Stomach (tissue), 9 donors: ENCODE measurements around the gene TBC1D16. TPM values are rescaled to one million over a fixed set of nuclear protein-coding genes. Genes with fewer than 3 reads are reported as not detected.
A peak's percentile ranks its signal among the peaks of the same experiment; 100 is the strongest.

Experiments
- DNase-seq, 2 donors: peaks; one replicate each; pipeline versions ENCODE4 v3.0.0 to v3.0.0-alpha.2; 2013 to 2019
- H3K27ac ChIP-seq, 5 donors: fragments of 200-600 bp in 4 of 5; sonication (generic) in 4 of 5; one replicate each; pipeline ENCODE4 v1.5.1; 2013 to 2019; ENCODE audit warnings: mild to moderate bottlenecking in 1 of 5, moderate library complexity in 1 of 5
- H3K27me3 ChIP-seq, 3 donors: fragments of 200-600 bp; sonication (generic); one replicate each; pipeline ENCODE4 v1.5.1; 2017 to 2019; ENCODE audit warnings: mixed run types in 1 of 3
- H3K36me3 ChIP-seq, 4 donors: fragments of 200-600 bp; sonication (generic); 1 replicate in 3 of 4; 2 replicates in 1 of 4; pipeline ENCODE4 v1.5.1; 2016 to 2019
- H3K4me1 ChIP-seq, 4 donors: fragments of 200-600 bp; sonication (generic); one replicate each; pipeline ENCODE4 v1.5.1; 2016 to 2019
- H3K4me3 ChIP-seq, 4 donors: fragments of 200-600 bp; sonication (generic) in 3 of 4; one replicate each; pipeline ENCODE4 v1.5.1; 2016 to 2019; ENCODE audit warnings: mild to moderate bottlenecking in 1 of 4
- H3K9me3 ChIP-seq, 4 donors: fragments of 200-600 bp; sonication (generic); one replicate each; pipeline ENCODE4 v1.5.1; 2016 to 2019
- EP300 ChIP-seq: sonication (generic); formaldehyde crosslinking; IDR thresholded peaks from one replicate; pipeline ENCODE4 v1.6.1; 2017; ENCODE audit warnings: antibody characterized with exemption
- POLR2A ChIP-seq, 4 donors: fragments of 450-650 bp; IDR thresholded peaks; one replicate each; pipeline ENCODE4 v1.6.1; 2016; ENCODE audit warnings: antibody characterized with exemption in 4 of 4, control low read depth in 2 of 4, mild to moderate bottlenecking in 1 of 4, moderate library complexity in 1 of 4
- POLR2AphosphoS5 ChIP-seq, 3 donors: sonication (generic); formaldehyde crosslinking; IDR thresholded peaks; one replicate each; pipeline ENCODE4 v1.6.1; 2016; ENCODE audit warnings: antibody characterized with exemption in 3 of 3
- WGBS, 5 donors: extraction: QIAGEN DNeasy Blood & Tissue Kit in 3 of 5; methylation state at CpG; one replicate each; pipeline versions ENCODE4 v1.1.5 to v1.1.7; 2013 to 2018; 5-methylcytosine and 5-hydroxymethylcytosine counted together
- intact Hi-C: fragments of 100-400 bp; cut with DNase I; formaldehyde crosslinking; loops from one replicate; pipeline ENCODE4 v1.15.1; 2023; ENCODE audit warnings: low total_unique reads
- polyA plus RNA-seq, 3 donors: library from polyadenylated mRNA; stranded (reverse); fragments of 200-250 nt; gene quantifications; one replicate each; pipeline ENCODE4 v1.2.3, GENCODE V29; 2013
- total RNA-seq, 5 donors: library from RNA; depleted of rRNA; stranded (reverse); fragments of >200 nt; gene quantifications; one replicate each; pipeline versions ENCODE4 v1.1.0 to v1.2.3, GENCODE V29; 2014 to 2016
- TF ChIP-seq, protein P1 (sequence below), 7 experiments: fragments of 450-650 bp in 4 of 7; fragments of 200-600 bp in 3 of 7; sonication (generic) in 3 of 7; IDR thresholded peaks; one replicate each; pipeline ENCODE4 v1.5.1; 2016 to 2019; ENCODE audit warnings: antibody characterized with exemption in 7 of 7, control low read depth in 2 of 7, mild to moderate bottlenecking in 1 of 7
- donor health status: healthy with polysubstance abuse.
- donor health status: Bipolar disorder and iron deficiency.
- donor health status: healthy.

TBC1D16 gene
- total and polyA plus RNA-seq, 8 donors, result 3.0 to 22.2 (median 16.8) TPM

DNA sequence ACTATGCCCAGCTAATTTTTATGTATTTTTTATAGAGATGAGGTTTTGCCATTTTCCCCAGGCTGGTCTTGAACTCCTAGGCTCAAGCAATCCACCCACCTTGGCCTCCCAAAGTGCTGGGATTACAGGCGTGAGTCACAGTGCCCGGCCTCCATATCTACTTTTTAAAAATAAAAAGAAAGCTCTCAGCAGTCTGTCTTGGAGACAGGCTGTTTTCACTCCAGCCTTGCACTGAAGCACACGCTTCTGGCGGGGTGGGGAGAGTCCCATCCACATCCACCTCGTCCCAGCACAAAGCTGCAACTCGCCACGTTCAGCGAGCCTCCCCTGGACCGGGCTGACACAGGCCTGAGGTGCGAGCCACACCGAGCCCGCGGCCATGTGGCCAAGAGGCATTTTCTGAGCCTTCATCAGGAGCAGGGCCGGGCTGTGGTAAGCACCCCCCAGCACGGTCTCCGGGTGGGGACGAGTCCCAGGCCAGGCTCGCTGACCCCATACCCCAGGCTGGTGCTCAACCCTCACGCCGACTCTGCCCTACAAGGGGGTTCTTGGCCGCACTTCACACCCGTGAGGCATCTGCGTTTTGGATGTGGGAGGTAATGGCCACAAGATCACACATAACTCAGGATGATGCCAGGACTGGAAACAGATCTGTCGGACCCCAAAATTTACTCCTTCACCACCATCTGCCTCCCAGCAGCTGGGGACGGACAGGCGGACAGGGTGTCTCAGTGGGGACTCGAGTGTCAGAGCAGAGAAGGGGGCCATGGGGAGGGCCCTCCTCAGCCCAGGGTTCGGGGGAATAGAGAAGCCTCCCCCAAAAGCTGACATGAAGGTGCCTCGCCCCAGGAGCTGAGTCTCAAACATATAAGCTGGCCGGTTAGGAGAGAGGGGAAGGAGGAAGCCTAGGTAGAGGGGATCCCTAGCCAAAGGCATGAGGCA lies 28.6 kb downstream of the TBC1D16 start:
- Histone ChIP-seq H3K36me3 (peaks cover 8 to 43% (median 38%) of the 10 kb centered on the region in 4 donors), H3K9me3 (no peaks in the 10 kb centered on the region), H3K4me1 (peaks cover 13 to 39% (median 32%) of the 10 kb centered on the region in 4 donors), H3K27me3 (no peaks in the 10 kb centered on the region), H3K27ac (no peak overlapping the region), H3K4me3 (no peak overlapping the region)
- DNase-seq, result no peak
- no peak for TF ChIP-seq POLR2A (IDR thresholded peaks at IDR 0.05)
- TF ChIP-seq EP300, result no peak
- TF ChIP-seq POLR2AphosphoS5 (IDR thresholded peaks at IDR 0.05), result no peak
- TF ChIP-seq, protein P1, sequence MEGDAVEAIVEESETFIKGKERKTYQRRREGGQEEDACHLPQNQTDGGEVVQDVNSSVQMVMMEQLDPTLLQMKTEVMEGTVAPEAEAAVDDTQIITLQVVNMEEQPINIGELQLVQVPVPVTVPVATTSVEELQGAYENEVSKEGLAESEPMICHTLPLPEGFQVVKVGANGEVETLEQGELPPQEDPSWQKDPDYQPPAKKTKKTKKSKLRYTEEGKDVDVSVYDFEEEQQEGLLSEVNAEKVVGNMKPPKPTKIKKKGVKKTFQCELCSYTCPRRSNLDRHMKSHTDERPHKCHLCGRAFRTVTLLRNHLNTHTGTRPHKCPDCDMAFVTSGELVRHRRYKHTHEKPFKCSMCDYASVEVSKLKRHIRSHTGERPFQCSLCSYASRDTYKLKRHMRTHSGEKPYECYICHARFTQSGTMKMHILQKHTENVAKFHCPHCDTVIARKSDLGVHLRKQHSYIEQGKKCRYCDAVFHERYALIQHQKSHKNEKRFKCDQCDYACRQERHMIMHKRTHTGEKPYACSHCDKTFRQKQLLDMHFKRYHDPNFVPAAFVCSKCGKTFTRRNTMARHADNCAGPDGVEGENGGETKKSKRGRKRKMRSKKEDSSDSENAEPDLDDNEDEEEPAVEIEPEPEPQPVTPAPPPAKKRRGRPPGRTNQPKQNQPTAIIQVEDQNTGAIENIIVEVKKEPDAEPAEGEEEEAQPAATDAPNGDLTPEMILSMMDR (IDR thresholded peaks at IDR 0.05), result no peak
- intact Hi-C loops, result no loop called here
- WGBS, 5 donors, result 87 to 95% (median 94%) methylated on average over 11 to 30 of the region's 30 CpGs

DNA sequence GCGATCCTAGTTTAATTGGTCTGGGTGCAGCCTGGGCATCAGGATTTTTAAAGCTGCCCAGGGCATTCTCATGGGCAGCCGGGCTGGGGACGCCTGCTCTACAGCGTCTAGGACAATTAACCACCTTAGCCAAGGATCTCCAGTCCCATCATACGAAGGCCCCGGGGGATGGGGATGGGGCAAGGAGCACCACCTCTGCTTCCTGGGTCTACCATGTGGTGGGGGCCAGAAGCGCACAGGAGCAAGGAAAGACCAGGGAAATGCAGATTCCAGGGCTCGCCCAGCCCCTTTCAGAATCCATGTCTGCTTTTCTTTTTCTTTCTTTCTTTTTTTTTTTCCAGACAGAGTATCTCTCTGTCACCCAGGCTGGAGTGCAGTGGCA lies 29.3 kb downstream of the TBC1D16 start:
- intact Hi-C loops, result no loop called here
- TF ChIP-seq POLR2A (IDR thresholded peaks at IDR 0.05), result no peak
- TF ChIP-seq EP300, result no peak
- TF ChIP-seq POLR2AphosphoS5 (IDR thresholded peaks at IDR 0.05), result no peak
- TF ChIP-seq, protein P1 (IDR thresholded peaks at IDR 0.05), result no peak
- H3K27ac ChIP-seq, result peak overlapping the region in 2 of 5 donors; percentile 34 to 48

DNA sequence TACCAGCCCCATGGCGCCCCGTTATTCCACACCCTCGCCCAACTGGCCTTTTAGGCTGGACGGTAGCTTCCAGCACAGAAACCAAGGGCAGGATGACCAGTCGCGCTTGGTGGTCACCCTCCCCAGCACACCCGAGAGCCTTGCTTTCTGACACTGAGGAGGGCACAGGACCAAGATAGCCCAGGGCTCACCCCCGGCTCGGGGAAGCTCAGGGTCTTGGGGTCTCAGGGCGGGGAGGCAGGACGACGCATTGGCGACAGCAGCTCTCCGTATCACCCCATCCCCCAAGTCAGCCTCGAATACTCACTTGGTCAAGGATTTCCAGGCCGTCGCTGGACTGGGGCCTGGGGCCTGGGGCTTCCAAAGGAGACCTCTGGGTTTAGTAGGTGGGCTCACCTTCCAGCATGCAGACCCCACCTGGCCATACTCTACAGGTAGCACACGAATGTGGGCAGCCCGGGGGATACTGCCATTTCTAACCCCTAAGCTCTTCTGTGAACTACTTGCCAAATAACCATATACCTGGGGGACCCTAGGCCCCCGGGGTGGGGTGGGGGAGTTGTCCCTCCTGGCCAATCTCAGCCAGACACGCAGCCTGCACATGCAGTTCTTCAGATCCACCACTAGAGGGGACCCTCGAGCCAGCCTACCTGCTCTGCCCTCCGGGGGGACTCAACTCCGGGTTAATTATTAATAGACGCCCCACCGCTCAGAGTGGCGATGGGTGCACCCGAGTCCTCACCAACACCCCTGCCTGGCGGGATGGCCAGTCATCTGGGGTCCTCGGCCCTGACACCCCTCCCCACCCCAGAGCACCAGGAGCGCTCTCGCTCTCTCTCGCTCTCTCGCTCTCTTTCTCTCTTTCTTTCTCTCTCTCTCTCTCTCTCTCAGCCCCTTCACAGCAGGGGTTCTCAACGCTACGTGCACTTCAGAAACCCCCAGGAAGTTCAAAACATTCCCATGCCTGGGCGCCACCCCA lies 30.0 kb downstream of the TBC1D16 start:
- H3K27me3 ChIP-seq, result no peaks in the 10 kb centered on the region
- peak overlapping the region; percentile 29 to 44 (median 35) for H3K4me3 ChIP-seq
- DNase-seq, result peak; percentile 56 to 87
- H3K9me3 ChIP-seq, result no peaks in the 10 kb centered on the region
- no peak for TF ChIP-seq POLR2AphosphoS5 (IDR thresholded peaks at IDR 0.05)
- TF ChIP-seq, protein P1 (IDR thresholded peaks at IDR 0.05), result peak in 5 of 7 experiments; percentile 94 to 100 (median 99)
- H3K36me3 ChIP-seq, result peaks cover 8 to 46% (median 37%) of the 10 kb centered on the region in 4 donors
- intact Hi-C loops, result no loop called here
- peaks cover 13 to 45% (median 32%) of the 10 kb centered on the region in 4 donors for H3K4me1 ChIP-seq
- WGBS, 5 donors, result 38 to 48% (median 45%) methylated on average over 25 to 37 of the region's 37 CpGs
- H3K27ac ChIP-seq, result peak overlapping the region in 2 of 5 donors; percentile 34 to 48

More for the DNA sequence above, 29.3 kb downstream of the TBC1D16 start:
- WGBS, 5 donors, result 37 to 52% (median 41%) methylated on average over 8 of the region's 8 CpGs
- DNase-seq, result peak in 1 of 2 donors; percentile 22
- peak overlapping the region; percentile 29 to 44 (median 35) for H3K4me3 ChIP-seq
- peaks cover 13 to 45% (median 32%) of the 10 kb centered on the region in 4 donors for H3K4me1 ChIP-seq
- no peaks in the 10 kb centered on the region for H3K9me3 ChIP-seq
- no peaks in the 10 kb centered on the region for H3K27me3 ChIP-seq
- H3K36me3 ChIP-seq, result peaks cover 8 to 42% (median 37%) of the 10 kb centered on the region in 4 donors

DNA sequence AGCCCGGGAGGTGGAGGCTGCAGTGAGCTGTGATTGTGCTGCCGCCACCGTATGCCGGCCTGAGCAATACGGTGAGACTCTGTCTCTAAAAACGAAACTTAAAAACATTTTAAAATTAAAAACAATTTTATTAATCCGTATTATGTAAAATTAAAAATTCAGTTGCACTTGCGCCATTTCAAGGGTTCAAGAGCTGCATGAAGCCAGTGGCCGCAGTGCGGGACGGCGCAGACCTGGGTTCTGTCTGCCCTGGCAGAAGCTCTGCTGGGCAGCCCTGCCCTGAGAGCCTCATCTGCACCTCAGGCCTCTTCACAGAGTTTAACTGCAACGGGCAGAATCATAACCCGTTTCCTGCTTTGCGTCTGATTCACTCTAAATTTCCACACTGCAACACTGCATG lies 31.7 kb downstream of the TBC1D16 start:
- H3K9me3 ChIP-seq, result no peaks in the 10 kb centered on the region
- no peak overlapping the region for H3K27ac ChIP-seq
- intact Hi-C loops, result no loop called here
- H3K27me3 ChIP-seq, result no peaks in the 10 kb centered on the region
- TF ChIP-seq POLR2AphosphoS5 (IDR thresholded peaks at IDR 0.05) (no peak), EP300 (no peak), POLR2A (IDR thresholded peaks at IDR 0.05) (no peak)
- TF ChIP-seq, protein P1 (IDR thresholded peaks at IDR 0.05), result no peak
- peaks cover 13 to 41% (median 30%) of the 10 kb centered on the region in 4 donors for H3K4me1 ChIP-seq
- H3K4me3 ChIP-seq, result no peak overlapping the region
- DNase-seq, result no peak
- WGBS, 5 donors, result 92 to 95% (median 92%) methylated on average over 15 of the region's 15 CpGs
- peaks cover 0 to 29% (median 21%) of the 10 kb centered on the region in 4 donors for H3K36me3 ChIP-seq
